GM04503 (cell line): Measurements from ENCODE around the gene BCL7C.
"Not testable (repeated sequence)": the region's sequence is repeated elsewhere in the genome, so short reads cannot be mapped to it uniquely, and the experiment has no call there.

Experiments
- DNase-seq: peaks from one replicate; pipeline ENCODE4 v3.0.0-alpha.2; 2012; ENCODE audit warnings: low read depth

BCL7C gene

GRCh38 chr16:30893744-30894539, at the start of gene BCL7C:
Gene BCL7C, minus strand, starts transcription at chr16:30894077. Its CDS starts 133 bp downstream, at chr16:30893944.
- DNase-seq = peak; percentile 35

- no peak for DNase-seq
Measured at GRCh38 chr16:30942426-30942806, 48.5 kb upstream of the BCL7C start.

- no peak for DNase-seq
Measured at GRCh38 chr16:30941600-30942425, 47.9 kb upstream of the BCL7C start.

- DNase-seq = not testable (repeated sequence)
Measured at GRCh38 chr16:30939571-30939970, 45.7 kb upstream of the BCL7C start.

- no peak for DNase-seq
Measured at GRCh38 chr16:30937692-30938091, 43.8 kb upstream of the BCL7C start.

- DNase-seq = no peak
Measured at GRCh38 chr16:30934827-30935557, 41.1 kb upstream of the BCL7C start.

GRCh38 chr16:30931068-30931650, 37.3 kb upstream of the BCL7C start:
- DNase-seq = no peak

- no peak for DNase-seq
Measured at GRCh38 chr16:30930160-30930571, 36.3 kb upstream of the BCL7C start.

- DNase-seq = no peak
Measured at GRCh38 chr16:30929167-30929566, 35.3 kb upstream of the BCL7C start.

GRCh38 chr16:30928390-30928789, 34.5 kb upstream of the BCL7C start:
- DNase-seq = no peak

- DNase-seq = no peak
Measured at GRCh38 chr16:30927789-30928378, 34.0 kb upstream of the BCL7C start.

- DNase-seq = no peak
Measured at GRCh38 chr16:30926937-30927788, 33.3 kb upstream of the BCL7C start.

- no peak for DNase-seq
Measured at GRCh38 chr16:30925995-30926811, 32.3 kb upstream of the BCL7C start.

- DNase-seq = no peak
Measured at GRCh38 chr16:30925632-30925987, 31.7 kb upstream of the BCL7C start.

- no peak for DNase-seq
Measured at GRCh38 chr16:30924913-30925631, 31.2 kb upstream of the BCL7C start.

- no peak for DNase-seq
Measured at GRCh38 chr16:30924076-30924912, 30.4 kb upstream of the BCL7C start.

GRCh38 chr16:30923554-30924075, 29.7 kb upstream of the BCL7C start, which contains the start of gene FBXL19:
Gene FBXL19, plus strand, starts transcription at chr16:30923572. Its CDS starts 2,183 bp downstream, at chr16:30925755.
- no peak for DNase-seq

GRCh38 chr16:30922960-30923535, 29.2 kb upstream of the BCL7C start:
- peak; percentile 98 for DNase-seq
